HepG2 (cell line): Measurements from ENCODE around the gene PFN1. TPM values are rescaled to one million over a fixed set of nuclear protein-coding genes. Genes with fewer than 3 reads are reported as not detected.

ENCODE experiments used
- ASH2L ChIP-seq: fragments of 300-600, 200-600 bp; sonication (generic); IDR thresholded peaks from 2 replicates; pipeline ENCODE4 v1.7.0; 2017; ENCODE audit warnings: low read depth, mild to moderate bottlenecking, moderate library complexity, mixed read lengths, low read length; ENCODE audit not compliant: insufficient read length
- BRF2 ChIP-seq: sonication (generic); formaldehyde crosslinking; IDR thresholded peaks from 2 replicates; pipeline ENCODE4 v1.8.1; 2022; ENCODE audit warnings: mild to moderate bottlenecking, missing genetic modification reagents
- CBFB ChIP-seq: sonication (generic); formaldehyde crosslinking; IDR thresholded peaks from 2 replicates; pipeline ENCODE4 v1.4.0; 2020; ENCODE audit warnings: missing genetic modification reagents
- CBX1 ChIP-seq: IDR thresholded peaks from one replicate; pipeline ENCODE4 v1.6.1; 2016; ENCODE audit warnings: antibody characterized with exemption, low read depth
- GTF2F1 ChIP-seq: fragments of 150-350 bp; IDR thresholded peaks from 2 replicates; pipeline ENCODE4 v1.6.1; 2014; ENCODE audit warnings: low read length
- IRF2 ChIP-seq: IDR thresholded peaks from 2 replicates; pipeline ENCODE4 v1.6.1; 2018; ENCODE audit warnings: missing genetic modification reagents, missing compliant biosample characterization
- MYC ChIP-seq: sonication (generic); formaldehyde crosslinking; IDR thresholded peaks from 2 replicates; pipeline ENCODE4 v1.9.0; 2021; ENCODE audit warnings: missing genetic modification reagents, borderline replicate concordance
- NR2F2 ChIP-seq: IDR thresholded peaks from 2 replicates; pipeline ENCODE4 v1.6.1; 2012; ENCODE audit warnings: low read depth, inconsistent platforms, borderline replicate concordance
- SP4 ChIP-seq: sonication (generic); formaldehyde crosslinking; IDR thresholded peaks from 2 replicates; pipeline ENCODE4 v1.8.1; 2023; ENCODE audit warnings: mild to moderate bottlenecking, missing genetic modification reagents
- TCF12 ChIP-seq, 2 experiments: fragments of 450-650 bp in 1 of 2; sonication (generic) in 1 of 2; formaldehyde crosslinking in 1 of 2; IDR thresholded peaks; 2 replicates each; pipeline versions ENCODE4 v1.6.1 to v1.8.0; 2017 to 2022; ENCODE audit warnings: antibody characterized with exemption in 1 of 2, mild to moderate bottlenecking in 1 of 2, missing genetic modification reagents in 1 of 2, moderate library complexity in 1 of 2
- TSC22D2 ChIP-seq: sonication (generic); formaldehyde crosslinking; IDR thresholded peaks from 2 replicates; pipeline ENCODE4 v1.5.1; 2020; ENCODE audit warnings: missing genetic modification reagents, mild to moderate bottlenecking, borderline replicate concordance
- ZNF18 ChIP-seq: sonication (generic); formaldehyde crosslinking; IDR thresholded peaks from 2 replicates; pipeline ENCODE4 v1.8.0; 2022; ENCODE audit warnings: mild to moderate bottlenecking, missing genetic modification reagents; ENCODE audit not compliant: insufficient replicate concordance
- ZNF501 ChIP-seq: sonication (generic); formaldehyde crosslinking; IDR thresholded peaks from 2 replicates; pipeline ENCODE4 v1.5.1; 2020; ENCODE audit warnings: mild to moderate bottlenecking, moderate library complexity, missing genetic modification reagents
- ZNF503 ChIP-seq: sonication (generic); formaldehyde crosslinking; IDR thresholded peaks from 2 replicates; pipeline ENCODE4 v1.4.0; 2020; ENCODE audit warnings: missing genetic modification reagents
- ZNF563 ChIP-seq: sonication (generic); formaldehyde crosslinking; IDR thresholded peaks from 2 replicates; pipeline ENCODE4 v1.8.0; 2022; ENCODE audit warnings: mild to moderate bottlenecking, moderate library complexity, missing genetic modification reagents
- ZNF646 ChIP-seq: sonication (generic); formaldehyde crosslinking; IDR thresholded peaks from 2 replicates; pipeline ENCODE4 v1.9.0; 2021; ENCODE audit warnings: mild to moderate bottlenecking, missing genetic modification reagents
- ZSCAN21 ChIP-seq: sonication (generic); formaldehyde crosslinking; IDR thresholded peaks from 2 replicates; pipeline ENCODE4 v1.8.0; 2022; ENCODE audit warnings: mild to moderate bottlenecking, missing genetic modification reagents, moderate library complexity, borderline replicate concordance
- polyA plus RNA-seq, 8 experiments: library from polyadenylated mRNA; depleted of rRNA in 3 of 8; stranded (reverse) in 7 of 8; unstranded in 1 of 8; fragments of >200 nt; fragmentation: Illumina TruSeq in 4 of 8; extraction: Trizol in 4 of 8; gene quantifications; 2 replicates each; pipeline versions ENCODE4 v1.2.1 to v1.2.3, GENCODE V29; 2011 to 2016; ENCODE audit warnings: low read depth in 4 of 8, missing spikeins in 1 of 8, mixed read lengths in 1 of 8; ENCODE audit not compliant: insufficient read depth in 1 of 8
- total RNA-seq, 5 experiments: library from RNA; depleted of rRNA; stranded (reverse); fragments of >200 nt; fragmentation: Illumina TruSeq; extraction: Trizol; gene quantifications; 2 replicates each; pipeline ENCODE4 v1.2.3, GENCODE V29; 2016; ENCODE audit warnings: low read depth in 1 of 5

Gene PFN1
- total and polyA plus RNA-seq, 2 of the 13 experiments (the other 11 are each of a cell fraction or from before 2014, with no cell fraction given), result 494 to 613 TPM

- TF ChIP-seq ZNF646 (CRISPR knock-in tag), result no peak
- TF ChIP-seq GTF2F1, result no peak
- TF ChIP-seq ZNF563, result peak; percentile 27; the same call in 1 of the 2 replicates
- TF ChIP-seq ZNF503, result no peak
- TF ChIP-seq TSC22D2, result peak; percentile 14; the same call in 1 of the 2 replicates
- TF ChIP-seq ZNF18 (CRISPR knock-in tag), result no peak
- 0 out of 2 replicates have a peak, but pooled peaks have one; percentile 8 for TF ChIP-seq IRF2 (CRISPR knock-in tag)
- TF ChIP-seq TCF12 (IDR thresholded peaks at IDR 0.05), result no peak
- 0 out of 2 replicates have a peak, but pooled peaks have one; percentile 24 for TF ChIP-seq TCF12 (CRISPR knock-in tag; IDR thresholded peaks at IDR 0.05)
- no peak for TF ChIP-seq SP4
- TF ChIP-seq ZSCAN21, result peak; percentile 46; the same call in 1 of the 2 replicates
- TF ChIP-seq CBX1, result no peak
- TF ChIP-seq ASH2L, result peak; percentile 2
- TF ChIP-seq CBFB (CRISPR knock-in tag), result 0 out of 2 replicates have a peak, but pooled peaks have one; percentile 7
- TF ChIP-seq NR2F2, result no peak
- TF ChIP-seq BRF2 (CRISPR knock-in tag), result 0 out of 2 replicates have a peak, but pooled peaks have one; percentile 6
- TF ChIP-seq MYC (CRISPR knock-in tag), result peak; percentile 66; the same call in 1 of the 2 replicates
- TF ChIP-seq ZNF501, result peak; percentile 14; the same call in 1 of the 2 replicates
These were observed 742 bp downstream of the PFN1 start (continued) for GRCh38 chr17:4947411-4948165.
